ENCODE results near the gene BRMS1.

BRMS1 gene

DNA sequence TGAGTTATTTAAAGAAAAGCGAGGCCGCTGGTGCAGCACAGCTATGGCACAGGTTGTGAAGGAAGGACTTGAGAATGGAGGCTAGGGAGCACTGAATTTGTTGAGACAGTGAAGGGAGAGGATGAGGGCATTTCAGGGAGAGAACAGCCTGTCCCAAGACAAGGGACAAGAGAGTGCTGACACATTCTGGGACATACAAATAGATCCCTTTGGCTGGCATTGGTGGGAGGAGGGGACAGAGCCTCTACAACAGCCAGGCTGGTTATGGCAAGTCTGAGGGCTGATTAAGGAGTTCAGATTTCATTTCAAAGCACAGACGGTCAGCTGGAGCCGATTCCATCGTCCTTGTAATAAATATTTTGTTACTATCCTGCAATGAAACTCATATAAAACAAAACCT lies 28.4 kb upstream of the BRMS1 start:
- TF ChIP-seq, protein P1, sequence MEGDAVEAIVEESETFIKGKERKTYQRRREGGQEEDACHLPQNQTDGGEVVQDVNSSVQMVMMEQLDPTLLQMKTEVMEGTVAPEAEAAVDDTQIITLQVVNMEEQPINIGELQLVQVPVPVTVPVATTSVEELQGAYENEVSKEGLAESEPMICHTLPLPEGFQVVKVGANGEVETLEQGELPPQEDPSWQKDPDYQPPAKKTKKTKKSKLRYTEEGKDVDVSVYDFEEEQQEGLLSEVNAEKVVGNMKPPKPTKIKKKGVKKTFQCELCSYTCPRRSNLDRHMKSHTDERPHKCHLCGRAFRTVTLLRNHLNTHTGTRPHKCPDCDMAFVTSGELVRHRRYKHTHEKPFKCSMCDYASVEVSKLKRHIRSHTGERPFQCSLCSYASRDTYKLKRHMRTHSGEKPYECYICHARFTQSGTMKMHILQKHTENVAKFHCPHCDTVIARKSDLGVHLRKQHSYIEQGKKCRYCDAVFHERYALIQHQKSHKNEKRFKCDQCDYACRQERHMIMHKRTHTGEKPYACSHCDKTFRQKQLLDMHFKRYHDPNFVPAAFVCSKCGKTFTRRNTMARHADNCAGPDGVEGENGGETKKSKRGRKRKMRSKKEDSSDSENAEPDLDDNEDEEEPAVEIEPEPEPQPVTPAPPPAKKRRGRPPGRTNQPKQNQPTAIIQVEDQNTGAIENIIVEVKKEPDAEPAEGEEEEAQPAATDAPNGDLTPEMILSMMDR (IDR thresholded peaks at IDR 0.05; ENCODE audit: low read depth, low read length, missing control alignments) = no peak
- no peak overlapping the region for H3K4me3 ChIP-seq (ENCODE audit: low read depth, low read length)
- in situ Hi-C loops (cut with HindIII; ENCODE audit: low sequenced_read_pairs) = no loop called here
- DNase-seq (ENCODE audit: low read depth) = no peak

DNA sequence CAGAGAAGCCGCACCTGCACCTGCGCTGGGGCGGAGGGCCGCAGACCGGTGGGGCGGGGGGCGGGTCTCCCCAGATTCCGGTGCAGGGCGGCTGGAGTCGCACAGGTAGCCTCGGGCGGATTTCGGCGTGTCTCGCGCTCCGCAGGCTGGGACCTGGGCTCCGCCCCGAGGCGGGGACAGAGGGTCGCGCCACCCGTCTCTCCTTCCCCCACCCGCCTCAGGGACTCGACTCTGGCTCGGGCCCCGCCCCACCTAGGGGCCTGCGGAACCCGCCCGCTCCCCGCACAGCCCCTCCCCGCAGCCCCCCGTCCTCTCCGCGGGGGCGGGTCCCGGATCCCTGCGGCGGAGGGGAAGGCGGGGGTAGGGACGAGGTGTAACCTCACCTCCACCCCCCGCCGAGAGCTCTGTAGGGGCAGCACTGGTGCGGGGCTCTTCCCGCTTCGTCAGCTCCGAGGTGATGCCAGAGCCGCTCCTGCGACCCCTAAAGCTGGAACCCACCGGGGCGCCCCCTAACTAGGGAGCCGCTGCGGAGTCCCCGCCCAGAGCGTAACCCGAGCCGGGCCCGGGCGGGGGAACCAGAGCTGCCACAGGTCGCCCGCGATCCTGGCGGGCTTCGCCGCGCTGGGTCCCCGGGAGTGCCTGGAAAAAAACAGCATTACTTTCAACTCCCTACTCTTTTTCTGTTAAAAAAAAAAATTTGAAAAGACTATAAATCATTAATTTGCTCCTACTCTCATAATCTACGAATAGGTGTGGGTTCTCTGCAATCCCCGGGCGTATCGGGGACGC lies 26.9 kb upstream of the BRMS1 start, which contains the start of gene SLC29A2:
Gene SLC29A2, minus strand, starts transcription at position 134 of the 789 bp plus-strand sequence. CDS start 169 bp downstream, outside the sequence.
- peak within 1 kb of the TSS; percentile 61 for H3K4me3 ChIP-seq (ENCODE audit: low read depth, low read length)
- TF ChIP-seq, protein P1 (IDR thresholded peaks at IDR 0.05; ENCODE audit: low read depth, low read length, missing control alignments) = no peak
- in situ Hi-C loops (cut with HindIII; ENCODE audit: low sequenced_read_pairs) = no loop called here
- DNase-seq (ENCODE audit: low read depth) = no peak

DNA sequence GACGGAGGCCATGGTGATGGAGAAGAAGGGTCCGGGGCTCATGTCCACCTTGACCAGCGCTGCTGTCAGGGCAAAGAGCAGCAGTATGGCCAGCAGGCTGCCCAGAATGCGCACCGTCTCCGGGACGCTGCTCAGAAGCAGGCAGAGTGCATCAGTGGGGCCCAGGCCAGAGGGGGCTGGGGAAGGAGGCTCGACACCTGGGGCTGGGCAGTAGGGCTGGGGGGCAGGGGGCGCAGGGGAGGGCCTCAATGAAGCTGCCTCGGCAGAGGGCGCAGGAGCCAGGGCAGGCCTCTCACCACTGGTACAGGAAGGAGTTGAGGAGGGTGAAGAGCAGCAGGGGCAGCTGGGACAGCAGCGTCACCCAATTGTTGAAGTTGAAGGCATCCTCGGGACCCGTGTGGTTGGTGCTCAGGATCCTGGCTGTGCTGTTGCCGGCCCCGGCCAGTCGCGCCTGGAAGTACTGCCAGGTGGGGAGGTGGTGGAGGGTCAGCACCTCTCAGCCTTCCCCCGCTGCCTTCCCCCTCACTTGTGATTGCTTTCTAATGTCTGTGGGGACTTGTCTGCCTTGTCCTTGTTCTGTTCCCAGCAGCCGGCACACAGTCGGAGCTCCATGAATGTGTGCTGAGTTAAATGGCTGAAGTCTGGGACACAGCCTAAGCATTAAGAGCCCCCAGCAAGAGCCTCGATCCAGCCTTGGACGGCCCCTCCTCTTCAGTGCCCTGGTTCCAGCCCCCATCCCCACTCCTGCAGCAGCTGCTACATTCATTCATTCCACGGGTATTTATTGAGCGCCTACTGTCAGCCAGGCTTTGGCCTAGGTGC lies 24.4 kb upstream of the BRMS1 start:
- no peak for DNase-seq (ENCODE audit: low read depth)
- in situ Hi-C loops (cut with HindIII; ENCODE audit: low sequenced_read_pairs) = no loop called here
- TF ChIP-seq, protein P1 (IDR thresholded peaks at IDR 0.05; ENCODE audit: low read depth, low read length, missing control alignments) = no peak
- no peak overlapping the region for H3K4me3 ChIP-seq (ENCODE audit: low read depth, low read length)

DNA sequence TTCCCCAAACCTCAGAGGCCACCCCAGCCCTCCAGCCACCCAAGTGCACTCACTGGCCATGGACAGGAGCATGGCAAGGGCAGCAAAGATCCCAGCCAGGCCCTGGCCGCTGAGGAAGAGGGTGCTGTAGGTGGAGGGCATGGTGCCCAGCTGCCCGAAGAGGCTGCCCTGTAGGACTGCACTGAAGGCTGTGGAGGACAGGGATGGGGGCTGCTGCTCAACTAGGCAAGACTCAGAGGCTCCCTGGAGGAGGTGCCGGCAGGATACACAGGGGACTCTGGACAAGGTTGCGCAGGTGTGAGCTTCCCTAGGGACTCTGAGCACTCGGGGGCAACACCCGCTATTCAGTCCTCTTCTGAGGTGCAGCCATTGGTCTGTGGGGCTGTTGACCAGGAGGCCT lies 23.6 kb upstream of the BRMS1 start:
- no peak overlapping the region for H3K4me3 ChIP-seq (ENCODE audit: low read depth, low read length)
- TF ChIP-seq, protein P1 (IDR thresholded peaks at IDR 0.05; ENCODE audit: low read depth, low read length, missing control alignments) = no peak
- no peak for DNase-seq (ENCODE audit: low read depth)
- in situ Hi-C loops (cut with HindIII; ENCODE audit: low sequenced_read_pairs) = no loop called here

DNA sequence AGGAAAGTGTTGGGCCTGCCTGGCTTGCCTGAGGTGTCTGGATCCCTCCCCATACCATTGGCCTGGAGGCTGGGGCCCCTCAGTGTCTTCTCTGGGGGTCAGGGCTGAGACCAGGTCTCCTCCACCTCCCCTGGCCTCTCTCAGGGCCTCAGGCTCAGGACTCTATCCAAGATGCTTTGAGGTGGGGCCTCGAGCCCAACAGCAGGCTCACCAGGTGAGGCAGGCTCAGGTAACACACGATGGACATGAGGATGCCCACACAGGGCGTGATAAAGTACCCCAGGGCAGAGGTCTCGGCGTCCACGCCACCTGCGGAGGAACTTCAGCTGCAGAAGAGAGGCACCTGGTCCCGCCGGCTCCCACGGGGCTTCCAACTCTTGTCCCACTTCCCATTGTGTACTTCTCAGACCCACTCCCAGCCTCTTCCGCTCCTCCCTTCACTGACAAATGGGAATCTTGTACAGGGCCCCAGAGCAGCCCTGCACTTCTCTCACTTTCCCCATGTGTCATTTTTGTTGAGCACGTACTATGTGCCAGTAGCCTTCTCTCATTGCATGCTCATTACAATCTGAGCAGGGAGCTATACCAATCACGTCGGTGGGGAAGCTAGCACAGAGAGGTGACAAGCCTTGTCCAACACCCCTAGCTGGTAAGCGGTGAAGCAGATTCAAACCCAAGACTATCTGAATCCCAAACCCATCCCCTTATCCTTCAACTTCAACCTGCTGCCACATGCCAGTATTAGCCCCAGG lies 22.8 kb upstream of the BRMS1 start:
- in situ Hi-C loops (cut with HindIII; ENCODE audit: low sequenced_read_pairs) = no loop called here
- TF ChIP-seq, protein P1 (IDR thresholded peaks at IDR 0.05; ENCODE audit: low read depth, low read length, missing control alignments) = no peak
- no peak for DNase-seq (ENCODE audit: low read depth)
- H3K4me3 ChIP-seq (ENCODE audit: low read depth, low read length) = no peak overlapping the region

DNA sequence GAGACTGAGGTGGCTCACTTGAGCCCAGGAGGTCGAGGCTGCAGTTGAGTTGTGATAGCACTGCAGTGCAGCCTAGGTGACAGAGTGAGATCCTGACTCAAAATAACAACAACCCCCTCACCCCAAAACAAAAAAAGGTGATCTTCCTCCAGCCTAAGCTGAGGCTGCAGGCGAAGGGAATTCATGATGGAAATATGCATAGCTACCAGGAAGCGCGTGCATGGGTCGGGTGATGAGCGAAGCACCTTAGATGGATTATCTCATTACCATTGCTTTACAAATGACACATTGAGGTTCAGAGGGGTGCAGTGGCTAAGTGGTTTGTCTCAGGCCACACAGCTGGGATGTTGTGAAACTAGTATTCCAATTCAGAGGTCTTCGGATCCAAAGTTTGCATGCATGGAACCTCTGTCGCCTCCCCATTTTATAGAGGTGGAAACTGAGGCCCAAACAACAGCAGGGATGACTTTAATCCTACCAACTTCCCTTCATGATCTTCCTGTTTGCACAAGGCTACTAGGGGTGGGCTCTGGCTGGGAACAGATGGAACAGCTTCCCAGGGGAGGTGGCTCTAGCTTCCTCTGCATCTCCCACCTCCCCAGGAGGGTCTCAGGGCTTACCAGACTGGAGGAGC lies 22.1 kb upstream of the BRMS1 start:
- in situ Hi-C loops (cut with HindIII; ENCODE audit: low sequenced_read_pairs) = no loop called here
- H3K4me3 ChIP-seq (ENCODE audit: low read depth, low read length) = no peak overlapping the region
- no peak for DNase-seq (ENCODE audit: low read depth)
- TF ChIP-seq, protein P1 (IDR thresholded peaks at IDR 0.05; ENCODE audit: low read depth, low read length, missing control alignments) = no peak
